Activated naive CD4-positive, alpha-beta T cell treated with anti-CD3 and anti-CD28 coated beads, Interleukin-2, amount 50 U/mL, for 16 hours (primary cell): Measurements from ENCODE around the gene CERS1.
A peak's percentile ranks its signal among the peaks of the same experiment; 100 is the strongest.
"Not testable (repeated sequence)": the region's sequence is repeated elsewhere in the genome, so short reads cannot be mapped to it uniquely, and the experiment has no call there.

Experiments used
- DNase-seq: peaks from one replicate; pipeline ENCODE4 v3.0.0-alpha.2; 2020

CERS1 gene

GRCh38 chr19:18917593-18917992 lies 21.6 kb upstream of the CERS1 start:
- not testable (repeated sequence) for DNase-seq

GRCh38 chr19:18915639-18916038 lies 19.7 kb upstream of the CERS1 start:
- DNase-seq: peak; percentile 41

- DNase-seq: no peak
Observed at GRCh38 chr19:18913466-18913865, 17.5 kb upstream of the CERS1 start.

GRCh38 chr19:18912933-18913332 lies 17.0 kb upstream of the CERS1 start:
- DNase-seq: no peak

- no peak for DNase-seq
Observed at GRCh38 chr19:18910801-18911436, 15.0 kb upstream of the CERS1 start.

GRCh38 chr19:18910010-18910409 lies 14.1 kb upstream of the CERS1 start:
- no peak for DNase-seq

GRCh38 chr19:18908917-18909619 lies 13.1 kb upstream of the CERS1 start:
- DNase-seq: no peak

GRCh38 chr19:18906605-18907519 lies 10.9 kb upstream of the CERS1 start:
- DNase-seq: no peak

GRCh38 chr19:18905513-18906236 lies 9.7 kb upstream of the CERS1 start:
- DNase-seq: no peak

- no peak for DNase-seq
Observed at GRCh38 chr19:18905058-18905456, 9.1 kb upstream of the CERS1 start.

GRCh38 chr19:18904334-18905057 lies 8.5 kb upstream of the CERS1 start:
- DNase-seq: no peak

- DNase-seq: no peak
Observed at GRCh38 chr19:18903156-18904037, 7.4 kb upstream of the CERS1 start.

- DNase-seq: not testable (repeated sequence)
Observed at GRCh38 chr19:18902519-18902918, 6.6 kb upstream of the CERS1 start.

- DNase-seq: no peak
Observed at GRCh38 chr19:18901491-18901890, 5.5 kb upstream of the CERS1 start.

GRCh38 chr19:18900700-18901481 lies 4.9 kb upstream of the CERS1 start:
- no peak for DNase-seq

GRCh38 chr19:18899624-18900560 lies 3.9 kb upstream of the CERS1 start:
- no peak for DNase-seq

GRCh38 chr19:18898607-18899408 lies 2.9 kb upstream of the CERS1 start:
- no peak for DNase-seq

- no peak for DNase-seq
Observed at GRCh38 chr19:18898081-18898606, 2.2 kb upstream of the CERS1 start.
